NCI-H446 (cell line): ENCODE results near the gene FAM107A.

ENCODE experiments used
- DNase-seq, 2 experiments: peaks; one replicate each; lab custom pipeline; 2025; lab: John Stamatoyannopoulos, UW

Gene FAM107A

GRCh38 chr3:58518291-58518789 lies 58.9 kb downstream of the FAM107A start:
- DNase-seq = peak; percentile 16 to 47

- DNase-seq = peak in 1 of 2 experiments; percentile 14
Measured at GRCh38 chr3:58514405-58514804, 62.8 kb downstream of the FAM107A start.
